ENCODE data around the gene PTBP3. TPM values are rescaled to one million over a fixed set of nuclear protein-coding genes. Genes with fewer than 3 reads are reported as not detected.

Gene PTBP3
- total and polyA plus RNA-seq, 2 of the 4 experiments (the other 2 are of a cell fraction): 8.6 to 15.6 TPM

GRCh38 chr9:112325127-112325526, 8.3 kb downstream of the PTBP3 start:
- POLR2A ChIA-PET (ENCODE audit: unreplicated experiment): no interaction called here
- DNase-seq: no peak
- H4K8ac ChIP-seq (ENCODE audit: low read depth in 2 of 2, low read length in 2 of 2): no peak overlapping the region

More at GRCh38 chr9:112325127-112325526, 8.3 kb downstream of the PTBP3 start:
- H3K27me3 ChIP-seq (ENCODE audit: control insufficient read depth, insufficient read depth, low read length): no peaks in the 10 kb centered on the region
- H3K9ac ChIP-seq (ENCODE audit: low read depth, low read length): no peak overlapping the region
- H4K20me1 ChIP-seq (ENCODE audit: insufficient read depth, low read length): peaks cover 66% of the 10 kb centered on the region
- no peak overlapping the region for H3K4me2 ChIP-seq (ENCODE audit: low read depth, low read length)
- dilution Hi-C loops (cut with HindIII; ENCODE audit: low sequenced_read_pairs, unreplicated experiment): no loop called here
- H3K23ac ChIP-seq (ENCODE audit: low read depth, low read length): no peak overlapping the region
- no peaks in the 10 kb centered on the region for H3K9me3 ChIP-seq (ENCODE audit: control insufficient read depth, insufficient read depth, low read length)
- no peak overlapping the region for H3K18ac ChIP-seq (ENCODE audit: low read depth, low read length)
- no peak overlapping the region for H3K14ac ChIP-seq (replicated peaks; ENCODE audit: low read depth, low read length)
- no TSS peak for BruUV-seq (replicated peaks)
- no peak for ATAC-seq (ENCODE audit: low read depth)
- H3K27ac ChIP-seq (ENCODE audit: insufficient read depth, low read length): no peak overlapping the region
- no peak overlapping the region for H4K5ac ChIP-seq (ENCODE audit: low read depth, low read length)
- H2AK9ac ChIP-seq (replicated peaks; ENCODE audit: low read depth, low read length, poor library complexity): no peak overlapping the region
- H2BK5ac ChIP-seq (ENCODE audit: low read depth, low read length, poor library complexity, severe bottlenecking): no peak overlapping the region
- H3K79me1 ChIP-seq (ENCODE audit: low read depth in 1 of 2, low read length in 2 of 2): peaks cover 3 to 58% of the 10 kb centered on the region in 2 experiments; a peak in 3 of 4 replicates
- no peak overlapping the region for H2AFZ ChIP-seq (replicated peaks; ENCODE audit: low read length, poor library complexity)
- intact Hi-C loops (cut with micrococcal nuclease): no loop called here
- WGBS, 2 experiments (ENCODE audit: extremely low coverage in 2 of 2, insufficient read length in 1 of 2): no CpG with 5 or more reads among the region's 10 CpGs
- no peak overlapping the region for H4K91ac ChIP-seq (ENCODE audit: insufficient read depth, low read depth, low read length)
- H3K56ac ChIP-seq (ENCODE audit: extremely low read depth, insufficient read depth, low read length): no peak overlapping the region
- peaks cover 13% of the 10 kb centered on the region; the same call in 1 of the 2 replicates for H3K9me1 ChIP-seq (ENCODE audit: insufficient read depth, low read length)
- H3K4me3 ChIP-seq (ENCODE audit: insufficient read depth, low read depth, low read length): no peak overlapping the region
- no peak overlapping the region for H2AK5ac ChIP-seq (ENCODE audit: low read depth, low read length)
- no peak overlapping the region for H2BK15ac ChIP-seq (ENCODE audit: low read depth, low read length)
- no peak overlapping the region for H2BK20ac ChIP-seq (ENCODE audit: low read depth, low read length)
- 0 out of 2 replicates have a peak, but pooled peaks cover 2% of the 10 kb centered on the region for H3K36me3 ChIP-seq (ENCODE audit: control insufficient read depth, insufficient read depth, low read length)
- in situ Hi-C loops (cut with MboI; ENCODE audit: low sequenced_read_pairs): no loop called here
- TF ChIP-seq BHLHE40 (IDR thresholded peaks at IDR 0.05; ENCODE audit: low read depth, low read length) (no peak), USF2 (IDR thresholded peaks at IDR 0.05; ENCODE audit: low read depth, low read length) (no peak), CHD1 (IDR thresholded peaks at IDR 0.05; ENCODE audit: low read depth, low read length) (no peak), ELK1 (IDR thresholded peaks at IDR 0.05; ENCODE audit: borderline replicate concordance, low read depth, low read length) (no peak), CTCF (conservative IDR thresholded peaks at IDR 0.05; ENCODE audit: low read depth, low read length) (no peak), RCOR1 (IDR thresholded peaks at IDR 0.05; ENCODE audit: insufficient replicate concordance, low read length) (no peak), RAD21 (IDR thresholded peaks at IDR 0.05; ENCODE audit: low read length) (no peak), FOS (IDR thresholded peaks at IDR 0.05; ENCODE audit: low read depth, low read length) (no peak)
- peaks cover 1% of the 10 kb centered on the region; the same call in 1 of the 2 replicates for H3K4me1 ChIP-seq (ENCODE audit: control insufficient read depth, insufficient read depth, low read length)
- no peak overlapping the region for H3K4ac ChIP-seq (ENCODE audit: low read depth, low read length)
- no peak overlapping the region for H2BK120ac ChIP-seq (ENCODE audit: low read depth, low read length)
- CTCF ChIA-PET: no interaction called here

Data from IMR-90 (cell line).